DMS53 (cell line): ENCODE data around the gene FOXP4.
A peak's percentile ranks its signal among the peaks of the same experiment; 100 is the strongest.

Experiments
- DNase-seq: peaks from one replicate; lab custom pipeline; 2025; lab: John Stamatoyannopoulos, UW

Gene FOXP4

GRCh38 chr6:41626022-41626421 lies 79.8 kb downstream of the FOXP4 start:
- DNase-seq = no peak

GRCh38 chr6:41626917-41627316 lies 80.7 kb downstream of the FOXP4 start:
- no peak for DNase-seq

- DNase-seq = no peak
Observed at GRCh38 chr6:41629128-41629527, 82.9 kb downstream of the FOXP4 start.

GRCh38 chr6:41630069-41630468 lies 83.9 kb downstream of the FOXP4 start:
- DNase-seq = no peak

GRCh38 chr6:41630946-41631345 lies 84.8 kb downstream of the FOXP4 start:
- DNase-seq = no peak

- no peak for DNase-seq
Observed at GRCh38 chr6:41633056-41633634, 87.0 kb downstream of the FOXP4 start.

GRCh38 chr6:41634657-41635056 lies 88.5 kb downstream of the FOXP4 start:
- DNase-seq = no peak

- DNase-seq = no peak
Observed at GRCh38 chr6:41635365-41635764, 89.2 kb downstream of the FOXP4 start.

GRCh38 chr6:41636833-41637193 lies 90.6 kb downstream of the FOXP4 start:
- DNase-seq = peak; percentile 86

GRCh38 chr6:41637194-41638001 lies 91.2 kb downstream of the FOXP4 start:
- DNase-seq = peak; percentile 62

- DNase-seq = peak; percentile 49
Observed at GRCh38 chr6:41638002-41638934, 92.1 kb downstream of the FOXP4 start, which contains the start of gene MDFI. Gene MDFI, plus strand, starts transcription at chr6:41638468. Its CDS starts 282 bp downstream, at chr6:41638750.

- DNase-seq = no peak
Observed at GRCh38 chr6:41638935-41639808, 93.0 kb downstream of the FOXP4 start.

- no peak for DNase-seq
Observed at GRCh38 chr6:41639809-41640371, 93.7 kb downstream of the FOXP4 start.

GRCh38 chr6:41640426-41640825 lies 94.2 kb downstream of the FOXP4 start:
- no peak for DNase-seq

- no peak for DNase-seq
Observed at GRCh38 chr6:41641352-41641925, 95.3 kb downstream of the FOXP4 start.

GRCh38 chr6:41642090-41642959 lies 96.1 kb downstream of the FOXP4 start:
- DNase-seq = peak; percentile 37

- DNase-seq = peak; percentile 37
Observed at GRCh38 chr6:41642960-41643898, 97.0 kb downstream of the FOXP4 start.

- no peak for DNase-seq
Observed at GRCh38 chr6:41643899-41644269, 97.7 kb downstream of the FOXP4 start.
